ENCODE measurements around the gene ADGRG2.

Gene ADGRG2

GRCh38 chrX:18970465-18970864 lies 151.8 kb downstream of the ADGRG2 start:
- no peak for TF ChIP-seq REST (IDR thresholded peaks at IDR 0.05; ENCODE audit: low read depth)
- no peak for TF ChIP-seq ZBTB7A (IDR thresholded peaks at IDR 0.05; ENCODE audit: low read depth)
- TF ChIP-seq CEBPB (IDR thresholded peaks at IDR 0.05): no peak
- no peak for TF ChIP-seq RAD21 (IDR thresholded peaks at IDR 0.05; ENCODE audit: low read depth)
- no peak for TF ChIP-seq TAF1 (IDR thresholded peaks at IDR 0.05; ENCODE audit: low read depth)
- TF ChIP-seq TCF12 (IDR thresholded peaks at IDR 0.05; ENCODE audit: low read depth): no peak
- no peak for TF ChIP-seq EGR1 (IDR thresholded peaks at IDR 0.05)
- no peak for TF ChIP-seq USF1 (IDR thresholded peaks at IDR 0.05)
- TF ChIP-seq MAX (IDR thresholded peaks at IDR 0.05): no peak
- no peak for TF ChIP-seq CREB1 (IDR thresholded peaks at IDR 0.05; ENCODE audit: low read depth)

GRCh38 chrX:18966624-18967023 lies 155.6 kb downstream of the ADGRG2 start:
- no peak for TF ChIP-seq MAX (IDR thresholded peaks at IDR 0.05)
- no peak for TF ChIP-seq REST (IDR thresholded peaks at IDR 0.05; ENCODE audit: low read depth)
- TF ChIP-seq FOXM1 (IDR thresholded peaks at IDR 0.05; ENCODE audit: borderline replicate concordance, low read depth): no peak
- no peak for TF ChIP-seq RAD21 (IDR thresholded peaks at IDR 0.05; ENCODE audit: low read depth)
- no peak for TF ChIP-seq TEAD4 (IDR thresholded peaks at IDR 0.05)

GRCh38 chrX:18964901-18965300 lies 157.4 kb downstream of the ADGRG2 start:
- TF ChIP-seq CEBPB (IDR thresholded peaks at IDR 0.05) (no peak), USF1 (IDR thresholded peaks at IDR 0.05) (no peak), EP300 (IDR thresholded peaks at IDR 0.05; ENCODE audit: borderline replicate concordance) (no peak), ZBTB7A (IDR thresholded peaks at IDR 0.05; ENCODE audit: low read depth) (no peak), FOXM1 (IDR thresholded peaks at IDR 0.05; ENCODE audit: borderline replicate concordance, low read depth) (no peak), CREB1 (IDR thresholded peaks at IDR 0.05; ENCODE audit: low read depth) (no peak), RAD21 (IDR thresholded peaks at IDR 0.05; ENCODE audit: low read depth) (no peak), TCF12 (IDR thresholded peaks at IDR 0.05; ENCODE audit: low read depth) (no peak), REST (IDR thresholded peaks at IDR 0.05; ENCODE audit: low read depth) (no peak), TAF1 (IDR thresholded peaks at IDR 0.05; ENCODE audit: low read depth) (no peak), NFIC (IDR thresholded peaks at IDR 0.05) (no peak), TEAD4 (IDR thresholded peaks at IDR 0.05) (no peak), MAX (IDR thresholded peaks at IDR 0.05) (no peak), YY1 (IDR thresholded peaks at IDR 0.05; ENCODE audit: low read depth) (no peak)

- no peak for TF ChIP-seq RAD21 (IDR thresholded peaks at IDR 0.05; ENCODE audit: low read depth)
- no peak for TF ChIP-seq REST (IDR thresholded peaks at IDR 0.05; ENCODE audit: low read depth)
- TF ChIP-seq YY1 (IDR thresholded peaks at IDR 0.05; ENCODE audit: low read depth): no peak
- no peak for TF ChIP-seq TAF1 (IDR thresholded peaks at IDR 0.05; ENCODE audit: low read depth)
- no peak for TF ChIP-seq TEAD4 (IDR thresholded peaks at IDR 0.05)
- no peak for TF ChIP-seq CEBPB (IDR thresholded peaks at IDR 0.05)
- no peak for TF ChIP-seq NFIC (IDR thresholded peaks at IDR 0.05)
- no peak for TF ChIP-seq MAX (IDR thresholded peaks at IDR 0.05)
- TF ChIP-seq USF1 (IDR thresholded peaks at IDR 0.05): no peak
- no peak for TF ChIP-seq TCF12 (IDR thresholded peaks at IDR 0.05; ENCODE audit: low read depth)
- no peak for TF ChIP-seq EP300 (IDR thresholded peaks at IDR 0.05; ENCODE audit: borderline replicate concordance)
These were observed 158.2 kb downstream of the ADGRG2 start for GRCh38 chrX:18964026-18964425.
